ENCODE data around the gene RASAL3. TPM values are rescaled to one million over a fixed set of nuclear protein-coding genes. Genes with fewer than 3 reads are reported as not detected.

RASAL3 gene
- polyA plus RNA-seq, 4 donors = 1.3 to 8.1 (median 3.0) TPM

DNA sequence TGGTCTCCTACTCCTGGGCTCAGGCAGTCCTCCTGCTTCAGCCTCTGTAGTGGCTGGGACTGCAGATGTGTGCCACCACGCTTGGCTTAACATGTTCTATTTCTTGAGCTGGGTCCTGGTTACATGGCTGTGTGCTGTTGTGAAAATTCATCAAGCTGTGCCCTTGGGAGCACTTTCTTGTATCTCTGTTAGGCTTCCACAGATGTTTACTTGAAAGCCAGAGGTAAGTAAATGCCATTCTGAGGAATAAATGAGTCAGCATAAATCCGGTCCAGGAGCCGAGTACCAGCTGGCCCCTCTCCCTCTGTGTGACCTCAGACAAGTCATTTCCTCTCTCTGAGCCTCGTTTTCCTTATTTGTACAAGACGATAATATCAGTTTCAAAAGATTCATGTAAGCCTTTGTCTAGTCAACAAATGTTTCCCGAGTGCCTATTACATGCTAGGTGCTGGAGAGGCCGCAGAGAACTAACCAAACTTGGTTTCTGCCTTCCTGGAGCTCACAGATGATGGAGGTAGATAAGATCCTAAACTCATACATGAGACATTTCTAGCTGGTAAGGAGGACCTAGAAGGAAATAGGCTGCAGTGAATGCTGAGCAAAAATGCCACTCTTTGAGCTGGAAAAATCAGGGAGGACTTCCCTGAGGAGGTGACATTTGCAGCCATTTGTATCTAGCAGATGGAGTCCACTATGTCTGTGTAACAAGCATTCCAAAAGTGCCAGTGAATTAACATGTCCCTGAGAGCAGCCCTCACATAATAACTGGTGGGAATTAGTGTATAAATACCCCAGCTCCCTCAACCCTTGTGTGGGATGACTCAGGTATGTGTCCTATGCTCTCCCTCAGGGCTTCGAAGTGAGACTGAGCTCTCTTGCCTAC is 2.7 kb upstream of the RASAL3 start:
- H3K27me3 ChIP-seq (ENCODE audit: control insufficient read depth in 3 of 3, insufficient read depth in 3 of 3, low read length in 3 of 3) = peaks cover 0 to 41% (median 9%) of the 10 kb centered on the region in 3 donors
- WGBS, 3 donors = 28 to 39% (median 37%) methylated on average over 8 of the region's 8 CpGs
- H3K9me3 ChIP-seq (ENCODE audit: control insufficient read depth in 2 of 2, insufficient read depth in 1 of 2, low read depth in 1 of 2, low read length in 1 of 2) = no peaks in the 10 kb centered on the region
- no peak overlapping the region for H3K4me3 ChIP-seq (ENCODE audit: low read depth in 1 of 3, low read length in 3 of 3)
- no peaks in the 10 kb centered on the region for H3K4me1 ChIP-seq (ENCODE audit: control insufficient read depth in 3 of 3, insufficient read depth in 2 of 3, low read depth in 1 of 3, low read length in 2 of 3)
- peak overlapping the region in 1 of 3 donors; percentile 50 for H3K27ac ChIP-seq (ENCODE audit: low read depth in 1 of 3, low read length in 2 of 3)
- DNase-seq (peak in 1 of 2 donors; percentile 37), FAIRE-seq (no peak)
- H3K36me3 ChIP-seq (ENCODE audit: control insufficient read depth in 3 of 3, insufficient read depth in 2 of 3, low read depth in 1 of 3, low read length in 3 of 3) = no peaks in the 10 kb centered on the region

DNA sequence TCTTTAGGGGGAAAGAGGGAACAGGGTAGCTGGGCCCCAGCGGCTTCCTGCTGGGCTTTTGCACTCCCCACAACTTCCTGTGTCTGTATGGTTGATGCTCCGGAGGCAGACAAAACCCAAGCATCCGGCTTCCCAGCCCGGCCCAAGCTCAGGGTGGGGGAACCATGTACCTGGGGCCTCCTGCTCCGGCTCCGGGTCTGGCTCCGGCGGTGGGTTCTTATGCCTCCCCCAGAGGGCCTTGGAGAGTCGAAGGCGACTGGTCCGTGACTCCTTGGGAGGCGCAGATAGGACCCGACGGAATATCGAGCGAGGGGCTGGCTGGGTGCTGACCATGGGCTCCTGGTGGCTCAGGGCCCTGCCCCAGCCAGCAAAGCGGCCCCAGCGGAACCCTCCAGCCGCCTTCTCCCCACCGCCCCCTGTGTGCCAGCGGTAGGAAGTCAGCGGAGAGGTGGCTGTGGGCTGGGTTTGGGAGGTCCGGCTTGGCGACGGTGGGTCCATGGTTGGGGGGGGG is 428 bp downstream of the RASAL3 start:
- peak in 1 of 2 donors; percentile 57 for DNase-seq
- peaks cover 0 to 45% (median 3%) of the 10 kb centered on the region in 3 donors for H3K27me3 ChIP-seq (ENCODE audit: control insufficient read depth in 3 of 3, insufficient read depth in 3 of 3, low read length in 3 of 3)
- peak overlapping the region in 2 of 3 donors; percentile 38 to 87 for H3K27ac ChIP-seq (ENCODE audit: low read depth in 1 of 3, low read length in 2 of 3)
- H3K4me1 ChIP-seq (ENCODE audit: control insufficient read depth in 3 of 3, insufficient read depth in 2 of 3, low read depth in 1 of 3, low read length in 2 of 3) = no peaks in the 10 kb centered on the region
- H3K4me3 ChIP-seq (ENCODE audit: low read depth in 1 of 3, low read length in 3 of 3) = peak overlapping the region; percentile 21 to 53 (median 51)
- 32 to 49% (median 49%) methylated on average over 19 to 25 of the region's 25 CpGs for WGBS, 3 donors
- H3K36me3 ChIP-seq (ENCODE audit: control insufficient read depth in 3 of 3, insufficient read depth in 2 of 3, low read depth in 1 of 3, low read length in 3 of 3) = no peaks in the 10 kb centered on the region
- no peak for FAIRE-seq
- no peaks in the 10 kb centered on the region for H3K9me3 ChIP-seq (ENCODE audit: control insufficient read depth in 2 of 2, insufficient read depth in 1 of 2, low read depth in 1 of 2, low read length in 1 of 2)

DNA sequence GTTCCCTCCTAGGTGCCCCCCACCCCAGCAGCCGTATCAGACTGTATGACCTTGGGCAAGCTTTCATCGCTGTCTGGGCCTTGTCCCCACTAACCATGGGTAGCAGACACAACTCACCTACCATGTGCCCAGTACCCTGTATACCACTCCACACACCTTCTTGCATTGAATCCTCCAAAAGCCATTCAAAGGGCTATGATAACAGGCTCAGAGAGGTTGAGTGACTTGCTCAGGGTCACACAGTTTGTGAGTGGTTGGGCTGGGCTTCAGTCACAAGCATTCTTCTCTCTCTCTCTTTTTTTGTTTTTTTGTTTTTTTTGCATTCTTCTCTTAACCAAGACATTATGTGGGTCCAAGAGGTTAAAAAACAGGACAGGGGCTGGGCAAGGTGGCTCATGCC is 2.6 kb downstream of the RASAL3 start:
- Histone ChIP-seq H3K36me3 (ENCODE audit: control insufficient read depth in 3 of 3, insufficient read depth in 2 of 3, low read depth in 1 of 3, low read length in 3 of 3) (peaks cover 0 to 3% (median 0%) of the 10 kb centered on the region in 3 donors), H3K27ac (ENCODE audit: low read depth in 1 of 3, low read length in 2 of 3) (no peak overlapping the region), H3K9me3 (ENCODE audit: control insufficient read depth in 2 of 2, insufficient read depth in 1 of 2, low read depth in 1 of 2, low read length in 1 of 2) (no peaks in the 10 kb centered on the region), H3K4me1 (ENCODE audit: control insufficient read depth in 3 of 3, insufficient read depth in 2 of 3, low read depth in 1 of 3, low read length in 2 of 3) (no peaks in the 10 kb centered on the region), H3K27me3 (ENCODE audit: control insufficient read depth in 3 of 3, insufficient read depth in 3 of 3, low read length in 3 of 3) (peaks cover 3 to 56% (median 5%) of the 10 kb centered on the region in 3 donors), H3K4me3 (ENCODE audit: low read depth in 1 of 3, low read length in 3 of 3) (no peak overlapping the region)
- no peak for DNase-seq
- 67 to 86% (median 83%) methylated on average over 2 of the region's 2 CpGs for WGBS, 3 donors
- FAIRE-seq = no peak

DNA sequence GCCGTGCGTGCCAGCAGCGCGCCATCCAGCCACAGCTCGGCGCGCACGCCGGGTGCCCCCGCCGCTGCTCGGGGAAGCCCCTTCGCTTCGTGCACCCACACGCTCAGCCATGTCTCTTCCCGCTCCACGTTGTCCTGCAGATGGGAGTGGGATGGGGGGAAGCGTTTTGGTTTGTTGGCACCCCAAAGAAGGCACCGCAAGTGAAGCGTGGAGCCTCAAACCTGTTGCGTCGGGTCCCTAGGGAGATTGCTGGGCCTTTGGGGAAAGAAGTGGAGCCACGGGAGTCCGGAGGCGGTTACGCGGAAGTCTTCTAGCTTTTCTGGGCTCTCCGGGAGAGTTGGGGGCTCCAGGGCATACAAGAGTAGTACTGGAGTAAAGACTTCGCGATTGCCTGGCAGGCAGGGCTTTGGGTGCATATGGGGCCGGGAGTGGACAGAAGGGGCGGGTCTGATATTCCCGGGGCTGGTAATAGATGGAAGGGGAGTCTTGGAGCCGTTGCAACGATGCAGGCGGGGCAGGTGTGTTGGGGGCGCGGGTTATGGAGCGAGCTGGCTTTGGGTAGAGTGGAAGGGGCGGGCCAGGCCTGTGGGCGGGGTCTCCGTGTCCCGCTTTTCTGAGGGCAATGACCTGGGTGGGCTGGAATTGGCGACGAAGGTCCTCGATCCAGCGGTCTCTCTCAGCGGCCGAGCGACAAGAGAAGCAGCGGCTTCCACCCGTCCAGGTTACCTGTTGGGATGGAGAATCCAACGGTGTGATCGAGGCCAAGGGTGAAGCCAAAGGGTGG is 6.5 kb downstream of the RASAL3 start:
- peaks cover 3 to 74% (median 10%) of the 10 kb centered on the region in 3 donors for H3K27me3 ChIP-seq (ENCODE audit: control insufficient read depth in 3 of 3, insufficient read depth in 3 of 3, low read length in 3 of 3)

DNA sequence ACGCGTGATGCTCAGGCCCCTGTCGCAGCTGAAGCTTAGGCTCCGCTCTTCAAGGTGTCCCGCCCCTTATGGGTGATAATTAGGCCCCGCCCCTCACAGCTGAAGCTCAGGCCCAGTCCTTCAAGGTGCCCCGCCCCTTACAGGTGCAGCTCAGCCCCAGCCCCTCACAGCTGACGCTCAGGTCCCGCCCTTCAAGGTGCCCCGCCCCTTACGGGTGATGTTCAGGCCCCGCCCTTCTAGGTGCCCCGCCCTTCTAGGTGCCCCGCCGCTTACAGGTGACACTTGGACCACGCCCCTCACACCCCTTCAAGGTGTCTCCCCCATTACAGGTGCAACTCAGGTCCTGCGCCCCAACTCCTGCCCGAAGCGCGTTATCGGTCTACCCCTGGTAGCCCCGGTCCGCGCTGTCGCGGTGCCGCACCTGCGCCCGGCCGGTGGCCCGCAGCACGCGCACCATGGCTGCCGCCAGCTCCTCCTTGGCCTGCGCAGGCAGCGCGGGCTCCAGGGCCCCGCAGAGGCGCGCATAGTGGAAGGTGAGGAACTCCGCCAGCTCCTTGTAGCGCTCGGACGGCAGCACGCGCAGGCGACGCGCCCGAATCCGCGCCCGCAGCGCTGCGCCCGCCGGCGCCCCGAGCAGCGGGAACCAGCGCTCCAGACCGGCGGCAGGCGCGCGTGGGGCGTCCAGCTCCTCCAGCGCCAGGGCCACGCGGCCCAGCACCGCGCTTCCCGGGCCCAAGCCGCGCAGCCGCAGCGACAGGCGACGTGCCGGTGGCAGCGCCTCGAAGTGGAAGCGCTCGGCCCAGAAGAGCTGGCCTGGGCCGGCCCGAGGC is 7.3 kb downstream of the RASAL3 start:
- Histone ChIP-seq H3K27ac (ENCODE audit: low read depth in 1 of 3, low read length in 2 of 3) (no peak overlapping the region), H3K27me3 (ENCODE audit: control insufficient read depth in 3 of 3, insufficient read depth in 3 of 3, low read length in 3 of 3) (peaks cover 3 to 77% (median 10%) of the 10 kb centered on the region in 3 donors), H3K4me3 (ENCODE audit: low read depth in 1 of 3, low read length in 3 of 3) (no peak overlapping the region), H3K36me3 (ENCODE audit: control insufficient read depth in 3 of 3, insufficient read depth in 2 of 3, low read depth in 1 of 3, low read length in 3 of 3) (peaks cover 0 to 5% (median 0%) of the 10 kb centered on the region in 3 donors), H3K9me3 (ENCODE audit: control insufficient read depth in 2 of 2, insufficient read depth in 1 of 2, low read depth in 1 of 2, low read length in 1 of 2) (peaks cover 0 to under 1% of the 10 kb centered on the region in 2 donors), H3K4me1 (ENCODE audit: control insufficient read depth in 3 of 3, insufficient read depth in 2 of 3, low read depth in 1 of 3, low read length in 2 of 3) (peaks cover 0 to 6% (median 3%) of the 10 kb centered on the region in 3 donors)
- peak; percentile 48 to 51 for DNase-seq
- WGBS, 3 donors = 11 to 38% (median 32%) methylated on average over 68 to 86 of the region's 86 CpGs
- FAIRE-seq = no peak

More for the DNA sequence above, 6.5 kb downstream of the RASAL3 start:
- peaks cover 0 to 5% (median 0%) of the 10 kb centered on the region in 3 donors for H3K36me3 ChIP-seq (ENCODE audit: control insufficient read depth in 3 of 3, insufficient read depth in 2 of 3, low read depth in 1 of 3, low read length in 3 of 3)
- FAIRE-seq (no peak), DNase-seq (no peak)
- 13 to 34% (median 34%) methylated on average over 50 to 54 of the region's 54 CpGs for WGBS, 3 donors
- peaks cover 0 to 1% (median 0%) of the 10 kb centered on the region in 3 donors for H3K4me1 ChIP-seq (ENCODE audit: control insufficient read depth in 3 of 3, insufficient read depth in 2 of 3, low read depth in 1 of 3, low read length in 2 of 3)
- H3K27ac ChIP-seq (ENCODE audit: low read depth in 1 of 3, low read length in 2 of 3) = no peak overlapping the region
- no peaks in the 10 kb centered on the region for H3K9me3 ChIP-seq (ENCODE audit: control insufficient read depth in 2 of 2, insufficient read depth in 1 of 2, low read depth in 1 of 2, low read length in 1 of 2)
- H3K4me3 ChIP-seq (ENCODE audit: low read depth in 1 of 3, low read length in 3 of 3) = no peak overlapping the region

DNA sequence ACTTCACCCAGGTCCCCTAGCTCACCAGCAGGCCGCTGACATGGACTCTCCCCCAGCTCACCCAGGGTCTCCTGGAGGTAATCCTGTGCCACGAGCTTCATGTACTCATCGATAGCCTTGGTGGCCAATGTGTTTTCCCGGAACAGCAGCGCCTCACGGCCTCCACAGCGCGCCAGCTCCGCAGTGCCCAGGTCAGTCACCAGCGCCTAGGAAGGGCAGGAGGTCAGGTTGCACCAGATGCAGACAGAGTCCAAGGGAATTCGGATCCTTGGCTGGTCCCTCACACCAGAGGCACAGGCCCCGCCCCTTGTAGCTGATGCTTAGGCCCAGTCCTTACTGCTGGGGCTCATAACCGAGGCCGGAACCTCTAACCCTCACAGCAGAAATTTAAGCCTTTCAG is 7.9 kb downstream of the RASAL3 start:
- Histone ChIP-seq H3K36me3 (ENCODE audit: control insufficient read depth in 3 of 3, insufficient read depth in 2 of 3, low read depth in 1 of 3, low read length in 3 of 3) (peaks cover 0 to 5% (median 0%) of the 10 kb centered on the region in 3 donors), H3K27me3 (ENCODE audit: control insufficient read depth in 3 of 3, insufficient read depth in 3 of 3, low read length in 3 of 3) (peaks cover 3 to 77% (median 10%) of the 10 kb centered on the region in 3 donors), H3K4me3 (ENCODE audit: low read depth in 1 of 3, low read length in 3 of 3) (no peak overlapping the region), H3K4me1 (ENCODE audit: control insufficient read depth in 3 of 3, insufficient read depth in 2 of 3, low read depth in 1 of 3, low read length in 2 of 3) (peaks cover 0 to 6% (median 3%) of the 10 kb centered on the region in 3 donors), H3K9me3 (ENCODE audit: control insufficient read depth in 2 of 2, insufficient read depth in 1 of 2, low read depth in 1 of 2, low read length in 1 of 2) (peaks cover 0 to 4% of the 10 kb centered on the region in 2 donors), H3K27ac (ENCODE audit: low read depth in 1 of 3, low read length in 2 of 3) (no peak overlapping the region)
- 46 to 60% (median 52%) methylated on average over 13 to 14 of the region's 14 CpGs for WGBS, 3 donors
- DNase-seq (no peak), FAIRE-seq (no peak)

DNA sequence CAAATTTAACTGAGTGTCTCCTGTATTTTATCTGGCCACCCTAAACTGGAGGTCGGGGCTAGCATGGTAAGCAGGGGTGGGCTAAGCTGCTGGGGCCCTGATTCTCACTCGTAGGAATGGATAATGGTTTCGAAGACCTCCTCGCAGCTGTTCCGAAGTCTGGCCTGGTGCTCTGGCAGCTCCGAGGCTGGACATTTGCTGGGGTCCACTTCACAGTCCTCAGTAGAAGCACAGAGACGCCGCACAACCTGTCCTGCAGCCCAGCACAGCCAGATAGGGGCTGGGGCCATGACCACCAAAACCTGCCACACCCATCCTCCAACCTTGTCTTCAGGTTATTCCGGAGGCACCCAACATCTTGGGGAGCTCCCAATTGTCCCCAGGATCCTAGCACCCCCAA is 8.3 kb downstream of the RASAL3 start:
- DNase-seq (no peak), FAIRE-seq (no peak)
- 80 to 92% (median 88%) methylated on average over 9 of the region's 9 CpGs for WGBS, 3 donors
- Histone ChIP-seq H3K4me1 (ENCODE audit: control insufficient read depth in 3 of 3, insufficient read depth in 2 of 3, low read depth in 1 of 3, low read length in 2 of 3) (peaks cover 0 to 6% (median 3%) of the 10 kb centered on the region in 3 donors), H3K9me3 (ENCODE audit: control insufficient read depth in 2 of 2, insufficient read depth in 1 of 2, low read depth in 1 of 2, low read length in 1 of 2) (peaks cover 0 to 4% of the 10 kb centered on the region in 2 donors), H3K27me3 (ENCODE audit: control insufficient read depth in 3 of 3, insufficient read depth in 3 of 3, low read length in 3 of 3) (peaks cover 3 to 73% (median 10%) of the 10 kb centered on the region in 3 donors), H3K36me3 (ENCODE audit: control insufficient read depth in 3 of 3, insufficient read depth in 2 of 3, low read depth in 1 of 3, low read length in 3 of 3) (peaks cover 0 to 5% (median 0%) of the 10 kb centered on the region in 3 donors), H3K27ac (ENCODE audit: low read depth in 1 of 3, low read length in 2 of 3) (no peak overlapping the region), H3K4me3 (ENCODE audit: low read depth in 1 of 3, low read length in 3 of 3) (no peak overlapping the region)

Measured in small intestine (tissue), 7 donors.